Measurements from ENCODE around the gene MEF2A. TPM values are rescaled to one million over a fixed set of nuclear protein-coding genes. Genes with fewer than 3 reads are reported as not detected.

MEF2A gene
- total and polyA plus RNA-seq, 9 of the 15 experiments (the other 6 are each of a cell fraction or from before 2014, with no cell fraction given), result 1.6 to 18.7 (median 8.7) TPM

GRCh38 chr15:99752556-99752955, 186.8 kb downstream of the MEF2A start:
- no peak for FAIRE-seq
- H3K9me1 ChIP-seq (ENCODE audit: control insufficient read depth, insufficient read depth, low read length), result no peaks in the 10 kb centered on the region
- no peak overlapping the region for H3K27ac ChIP-seq (ENCODE audit: extremely low read depth, low read depth, low read length)
- intact Hi-C loops (cut with micrococcal nuclease), result no loop called here
- H3K27me3 ChIP-seq (ENCODE audit: control insufficient read depth in 2 of 2, insufficient read depth in 2 of 2, low read length in 2 of 2), result peaks cover 3 to 23% of the 10 kb centered on the region in 2 experiments; a peak in 4 of 5 replicates
- no peak for DNase-seq (ENCODE audit: extremely low read depth in 1 of 4, low spot score in 3 of 4)
- no peaks in the 10 kb centered on the region for H3K36me3 ChIP-seq (ENCODE audit: control insufficient read depth, insufficient read depth, low read length)
- H3K9me3 ChIP-seq (replicated peaks; ENCODE audit: control insufficient read depth, insufficient read depth, low read depth, low read length), result no peaks in the 10 kb centered on the region
- no peak overlapping the region for H3K4me3 ChIP-seq
- no peak overlapping the region for H3K4me2 ChIP-seq (ENCODE audit: insufficient read depth, low read length)
- no peak for ATAC-seq
- ChIA-PET POLR2A (interaction anchor here (0.6 to 1.0 kb wide), 2 partner anchors 11 to 19 kb away, joined by 3 read pairs; no protein-coding TSS in a partner anchor), CTCF (ENCODE audit: low intra/inter-chr PET ratio) (no interaction called here)
- H3K9ac ChIP-seq (ENCODE audit: insufficient read depth in 1 of 2, low read depth in 2 of 2, low read length in 2 of 2), result no peak overlapping the region
- no TSS peak for BruUV-seq (replicated peaks)
- WGBS (ENCODE audit: insufficient coverage, low coverage, missing lambda C conversion rate), result 8% methylated on average over 2 of the region's 4 CpGs
- H2AFZ ChIP-seq (ENCODE audit: low read depth, low read length), result no peak overlapping the region
- in situ Hi-C loops (cut with MboI), result no loop called here
- H3K4me1 ChIP-seq (replicated peaks in 1 of 2; ENCODE audit: control insufficient read depth in 2 of 2, insufficient read depth in 2 of 2, low read length in 2 of 2), result peaks cover 0 to 3% of the 10 kb centered on the region in 2 experiments; a peak in 3 of 5 replicates
- H4K20me1 ChIP-seq (replicated peaks; ENCODE audit: control insufficient read depth, insufficient read depth, low read length), result 0 out of 2 replicates have a peak, but pooled peaks cover 7% of the 10 kb centered on the region
- no peaks in the 10 kb centered on the region for H3K79me2 ChIP-seq (ENCODE audit: control insufficient read depth, insufficient read depth, low read length)
- TF ChIP-seq MAZ (CRISPR knock-in tag; conservative IDR thresholded peaks at IDR 0.05 in 1 of 2, IDR thresholded peaks at IDR 0.05 in 1 of 2), result no peak
- no peak for TF ChIP-seq IRF9 (tag; IDR thresholded peaks at IDR 0.05)
- TF ChIP-seq ZNF174 (CRISPR knock-in tag; IDR thresholded peaks at IDR 0.05), result no peak
- no peak for TF ChIP-seq ZSCAN29 (IDR thresholded peaks at IDR 0.05)
- no peak for TF ChIP-seq ZNF589 (CRISPR knock-in tag; IDR thresholded peaks at IDR 0.05; ENCODE audit: low read depth)
- TF ChIP-seq ZMIZ1 (IDR thresholded peaks at IDR 0.05; ENCODE audit: low read depth in 2 of 2, low read length in 2 of 2), result no peak
- TF ChIP-seq CBX8 (IDR thresholded peaks at IDR 0.05; ENCODE audit: borderline replicate concordance, extremely low read depth, low read depth, low read length, poor library complexity, severe bottlenecking), result no peak
- TF ChIP-seq RAD21 (CRISPR knock-in tag; conservative IDR thresholded peaks at IDR 0.05 in 1 of 2, IDR thresholded peaks at IDR 0.05 in 1 of 2), result no peak
- TF ChIP-seq ZNF324 (CRISPR knock-in tag; IDR thresholded peaks at IDR 0.05), result no peak
- TF ChIP-seq TFE3 (CRISPR knock-in tag; IDR thresholded peaks at IDR 0.05), result no peak
- no peak for TF ChIP-seq MTA2 (IDR thresholded peaks at IDR 0.05; ENCODE audit: low read depth)
- TF ChIP-seq CEBPZ (IDR thresholded peaks at IDR 0.05; ENCODE audit: borderline replicate concordance, low read depth, low read length), result no peak

Data from K562 (cell line).